Naive thymus-derived CD4-positive, alpha-beta T cell (primary cell): ENCODE results near the gene CCDC136. TPM values are rescaled to one million over a fixed set of nuclear protein-coding genes. Genes with fewer than 3 reads are reported as not detected.
A peak's percentile ranks its signal among the peaks of the same experiment; 100 is the strongest.

Experiments
- ATAC-seq: fragments of 150-1000 bp; cut with Tn5 transposase; 2 replicates; pipeline ENCODE4 v1.10.0; 2021; ENCODE audit warnings: mild to moderate bottlenecking, moderate library complexity
- CTCF ChIA-PET: fragments of 350-600 bp; sonication (Branson Sonifier 250); formaldehyde crosslinking; loops from one replicate; lab custom pipeline; 2021; ENCODE audit warnings: antibody characterized with exemption; lab: Charles Lee
- POLR2A ChIA-PET: fragments of 350-600 bp; sonication (Branson Sonifier 250); formaldehyde crosslinking; loops from one replicate; lab custom pipeline; 2021; ENCODE audit warnings: antibody characterized with exemption, inconsistent platforms; lab: Charles Lee
- DNase-seq, 9 donors: peaks; one replicate each; pipeline versions ENCODE4 v3.0.0 to v3.0.0-alpha.2; 2020 to 2022; ENCODE audit warnings: mixed read lengths in 1 of 9
- H3K27ac ChIP-seq: one replicate; pipeline ENCODE4 v1.7.0; 2013; ENCODE audit warnings: mild to moderate bottlenecking, low read depth, low read length, moderate library complexity
- H3K27me3 ChIP-seq, 2 donors: one replicate each; pipeline ENCODE4 v1.7.0; 2013; ENCODE audit warnings: low read length in 2 of 2, mild to moderate bottlenecking in 2 of 2, moderate library complexity in 2 of 2; ENCODE audit not compliant: control insufficient read depth in 2 of 2, insufficient read depth in 2 of 2
- H3K36me3 ChIP-seq, 3 experiments: 1 replicate in 2 of 3; 2 replicates in 1 of 3; pipeline ENCODE4 v1.7.0; 2013; ENCODE audit warnings: low read length in 3 of 3, mild to moderate bottlenecking in 3 of 3, moderate library complexity in 1 of 3; ENCODE audit not compliant: insufficient read depth in 3 of 3, control insufficient read depth in 2 of 3
- H3K4me1 ChIP-seq, 2 donors: one replicate each; pipeline ENCODE4 v1.7.0; 2013; ENCODE audit warnings: low read length in 2 of 2, mild to moderate bottlenecking in 2 of 2, moderate library complexity in 1 of 2; ENCODE audit not compliant: control insufficient read depth in 2 of 2, insufficient read depth in 2 of 2
- H3K4me3 ChIP-seq: 2 replicates; pipeline ENCODE4 v1.7.0; 2013; ENCODE audit warnings: mild to moderate bottlenecking, low read length
- H3K9me3 ChIP-seq, 3 experiments: 1 replicate in 2 of 3; 2 replicates in 1 of 3; pipeline ENCODE4 v1.7.0; 2013; ENCODE audit warnings: low read length in 3 of 3; ENCODE audit not compliant: control insufficient read depth in 2 of 3
- H3K27ac Mint-ChIP-seq, 9 donors: one replicate each; pipeline ENCODE4 v1.8.0; 2020 to 2022; ENCODE audit warnings: mixed read lengths in 9 of 9, mild to moderate bottlenecking in 8 of 9, moderate library complexity in 5 of 9, inconsistent platforms in 2 of 9
- H3K27me3 Mint-ChIP-seq, 5 donors: one replicate each; pipeline ENCODE4 v1.8.0; 2021 to 2022; ENCODE audit warnings: mixed read lengths in 5 of 5, mild to moderate bottlenecking in 1 of 5
- H3K36me3 Mint-ChIP-seq, 5 donors: one replicate each; pipeline ENCODE4 v1.8.0; 2020 to 2022; ENCODE audit warnings: mixed read lengths in 5 of 5, mild to moderate bottlenecking in 3 of 5, inconsistent platforms in 1 of 5
- H3K4me1 Mint-ChIP-seq, 7 donors: one replicate each; pipeline ENCODE4 v1.8.0; 2020 to 2022; ENCODE audit warnings: mixed read lengths in 7 of 7, mild to moderate bottlenecking in 3 of 7, inconsistent platforms in 1 of 7
- H3K4me3 Mint-ChIP-seq, 10 donors: one replicate each; pipeline ENCODE4 v1.8.0; 2020 to 2022; ENCODE audit warnings: mild to moderate bottlenecking in 10 of 10, mixed read lengths in 10 of 10, moderate library complexity in 6 of 10, inconsistent platforms in 2 of 10
- H3K9me3 Mint-ChIP-seq, 11 donors: one replicate each; pipeline ENCODE4 v1.8.0; 2020 to 2022; ENCODE audit warnings: mixed read lengths in 11 of 11, mild to moderate bottlenecking in 4 of 11, inconsistent platforms in 1 of 11, moderate library complexity in 1 of 11
- intact Hi-C, 2 donors: fragments of 100-400 bp; cut with micrococcal nuclease; formaldehyde crosslinking; loops; one replicate each; pipeline ENCODE4 v1.15.1; 2023
- polyA plus RNA-seq, 2 donors: library from polyadenylated mRNA; unstranded; fragments of 300-500 nt; fragmentation: Illumina TruSeq; gene quantifications; one replicate each; pipeline ENCODE4 v1.2.3, GENCODE V29; 2021
- total RNA-seq, 6 experiments: library from RNA in 5 of 6; stranded (reverse) in 5 of 6; gene quantifications; 1 replicate in 5 of 6; 2 replicates in 1 of 6; pipeline ENCODE4 v1.2.3 and lab custom pipeline; 2021 to 2026

The CCDC136 gene
- total and polyA plus RNA-seq, 7 experiments from 2014 or later = 0.70 to 14.0 (median 7.2) TPM

GRCh38 chr7:128827971-128828711 is 36.4 kb downstream of the CCDC136 start:
- H3K27me3 Mint-ChIP-seq = peaks cover 26 to 52% (median 32%) of the 10 kb centered on the region in 5 donors
- H3K9me3 Mint-ChIP-seq = no peaks in the 10 kb centered on the region
- peak overlapping the region in 3 of 10 donors; percentile 6 to 25 (median 17) for H3K4me3 Mint-ChIP-seq
- ATAC-seq (no peak), DNase-seq (no peak)
- intact Hi-C loops = no loop called here
- Histone ChIP-seq H3K36me3 (no peaks in the 10 kb centered on the region), H3K4me3 (no peak overlapping the region), H3K9me3 (no peaks in the 10 kb centered on the region), H3K27me3 (peaks cover 3 to 15% of the 10 kb centered on the region in 2 donors), H3K4me1 (peaks cover 0 to 9% of the 10 kb centered on the region in 2 donors), H3K27ac (no peak overlapping the region)
- H3K4me1 Mint-ChIP-seq = peaks cover 5 to 18% (median 13%) of the 10 kb centered on the region in 7 donors
- H3K36me3 Mint-ChIP-seq = no peaks in the 10 kb centered on the region
- no peak overlapping the region for H3K27ac Mint-ChIP-seq
- POLR2A ChIA-PET = no interaction called here
- CTCF ChIA-PET = no interaction called here

- DNase-seq (no peak), ATAC-seq (no peak)
- peak overlapping the region in 9 of 10 donors; percentile 39 to 86 (median 63) for H3K4me3 Mint-ChIP-seq
Measured at GRCh38 chr7:128829391-128830166, 37.8 kb downstream of the CCDC136 start.

GRCh38 chr7:128830231-128831177 is 38.7 kb downstream of the CCDC136 start, which contains the start of gene FLNC:
TSS of gene FLNC (plus strand) at chr7:128830406. CDS start at chr7:128830638, 232 bp downstream.
- CTCF ChIA-PET = no interaction called here
- peak within 1 kb of the TSS; percentile 53 for H3K4me3 ChIP-seq

More at GRCh38 chr7:128829391-128830166, 37.8 kb downstream of the CCDC136 start:
- Histone ChIP-seq H3K36me3 (no peaks in the 10 kb centered on the region), H3K4me3 (no peak overlapping the region), H3K27ac (no peak overlapping the region), H3K4me1 (peaks cover 0 to 9% of the 10 kb centered on the region in 2 donors), H3K27me3 (peaks cover 3 to 15% of the 10 kb centered on the region in 2 donors), H3K9me3 (no peaks in the 10 kb centered on the region)
- intact Hi-C loops = no loop called here
- ChIA-PET POLR2A (no interaction called here), CTCF (no interaction called here)
- Mint-ChIP-seq H3K27me3 (peaks cover 26 to 61% (median 32%) of the 10 kb centered on the region in 5 donors), H3K27ac (peak overlapping the region in 2 of 9 donors; percentile 15 to 70), H3K36me3 (no peaks in the 10 kb centered on the region), H3K4me1 (peaks cover 5 to 18% (median 13%) of the 10 kb centered on the region in 7 donors), H3K9me3 (no peaks in the 10 kb centered on the region)

GRCh38 chr7:128831178-128831993 is 39.6 kb downstream of the CCDC136 start:
- Mint-ChIP-seq H3K4me1 (peaks cover 5 to 18% (median 13%) of the 10 kb centered on the region in 7 donors), H3K27me3 (peaks cover 25 to 64% (median 28%) of the 10 kb centered on the region in 5 donors), H3K9me3 (no peaks in the 10 kb centered on the region), H3K4me3 (peak overlapping the region in 9 of 10 donors; percentile 52 to 86 (median 76)), H3K27ac (no peak overlapping the region), H3K36me3 (no peaks in the 10 kb centered on the region)
- DNase-seq = peak in 2 of 9 donors; percentile 15 to 25
- Histone ChIP-seq H3K9me3 (no peaks in the 10 kb centered on the region), H3K27ac (no peak overlapping the region), H3K27me3 (peaks cover 3 to 15% of the 10 kb centered on the region in 2 donors), H3K36me3 (no peaks in the 10 kb centered on the region), H3K4me3 (no peak overlapping the region), H3K4me1 (peaks cover 0 to 9% of the 10 kb centered on the region in 2 donors)
- ATAC-seq = peak; percentile 11
- intact Hi-C loops = no loop called here
- ChIA-PET POLR2A (interaction anchor here (1.1 kb wide), 1 partner anchor 92 kb away, joined by 4 read pairs; the partner anchor contains the start of gene CALU), CTCF (interaction anchor here (0.5 kb wide), 1 partner anchor 464 kb away, joined by 3 read pairs; no protein-coding TSS in a partner anchor)

More at GRCh38 chr7:128830231-128831177, 38.7 kb downstream of the CCDC136 start, which contains the start of gene FLNC:
- H3K4me1 Mint-ChIP-seq = peaks cover 5 to 18% (median 13%) of the 10 kb centered on the region in 7 donors
- intact Hi-C loops = no loop called here
- Histone ChIP-seq H3K27ac (no peak within 1 kb of the TSS), H3K27me3 (peaks cover 3 to 15% of the 10 kb centered on the region in 2 donors), H3K4me1 (peaks cover 0 to 9% of the 10 kb centered on the region in 2 donors), H3K9me3 (no peaks in the 10 kb centered on the region), H3K36me3 (no peaks in the 10 kb centered on the region)
- peak within 1 kb of the TSS in 2 of 9 donors; percentile 15 to 70 for H3K27ac Mint-ChIP-seq
- ATAC-seq = peak; percentile 60
- no peaks in the 10 kb centered on the region for H3K36me3 Mint-ChIP-seq
- DNase-seq = peak in 8 of 9 donors; percentile 11 to 39 (median 32)
- POLR2A ChIA-PET = interaction anchor here (1.1 kb wide), 1 partner anchor 91 kb away, joined by 4 read pairs; the partner anchor contains the start of gene CALU
- H3K27me3 Mint-ChIP-seq = peaks cover 26 to 64% (median 30%) of the 10 kb centered on the region in 5 donors
- no peaks in the 10 kb centered on the region for H3K9me3 Mint-ChIP-seq
- H3K4me3 Mint-ChIP-seq = peak within 1 kb of the TSS; percentile 70 to 86 (median 80)

GRCh38 chr7:128831994-128832879 is 40.5 kb downstream of the CCDC136 start:
- peaks cover 20 to 56% (median 26%) of the 10 kb centered on the region in 5 donors for H3K27me3 Mint-ChIP-seq

More at GRCh38 chr7:128831994-128832879, 40.5 kb downstream of the CCDC136 start:
- Histone ChIP-seq H3K9me3 (no peaks in the 10 kb centered on the region), H3K27ac (no peak overlapping the region), H3K4me3 (no peak overlapping the region), H3K27me3 (peaks cover 3 to 15% of the 10 kb centered on the region in 2 donors), H3K36me3 (no peaks in the 10 kb centered on the region), H3K4me1 (peaks cover 0 to 9% of the 10 kb centered on the region in 2 donors)
- Mint-ChIP-seq H3K36me3 (no peaks in the 10 kb centered on the region), H3K4me1 (peaks cover 5 to 18% (median 13%) of the 10 kb centered on the region in 7 donors), H3K9me3 (no peaks in the 10 kb centered on the region), H3K27ac (no peak overlapping the region), H3K4me3 (peak overlapping the region in 4 of 10 donors; percentile 58 to 86 (median 82))
- intact Hi-C loops = no loop called here
- CTCF ChIA-PET = interaction anchor here (0.5 kb wide), 1 partner anchor 465 kb away, joined by 3 read pairs; no protein-coding TSS in a partner anchor
- ATAC-seq = no peak
- no peak for DNase-seq
- POLR2A ChIA-PET = no interaction called here
